Measurements from ENCODE around the gene ACSS1. TPM values are rescaled to one million over a fixed set of nuclear protein-coding genes. Genes with fewer than 3 reads are reported as not detected.

The ACSS1 gene
- total and polyA plus RNA-seq, 2 of the 8 experiments (the other 6 are each of a cell fraction or from before 2014, with no cell fraction given): 2.6 to 3.4 TPM

DNA sequence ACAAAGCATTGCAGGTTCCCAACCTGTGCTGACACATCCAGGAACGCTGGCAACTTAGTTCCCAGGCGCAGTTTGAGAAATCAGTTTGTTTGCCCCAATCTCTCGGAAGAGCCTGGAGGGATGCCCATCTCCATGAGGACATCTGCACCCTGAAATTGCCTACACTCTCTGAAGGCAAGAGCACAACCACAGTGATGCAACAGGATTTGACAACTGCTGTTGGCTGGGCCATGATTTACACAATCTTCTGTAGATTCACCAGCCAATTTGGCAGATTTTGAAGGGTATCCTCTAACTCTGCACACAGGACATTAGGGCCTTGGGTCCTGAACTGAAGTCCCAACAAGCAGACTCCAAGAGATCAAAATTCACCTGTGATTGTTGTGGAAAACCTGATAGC is 68.8 kb downstream of the ACSS1 start:
- H3K79me2 ChIP-seq (ENCODE audit: control insufficient read depth in 1 of 2, insufficient read depth in 2 of 2, low read length in 2 of 2): peaks cover 6 to 69% of the 10 kb centered on the region in 2 experiments
- H2AFZ ChIP-seq (ENCODE audit: low read length): no peak overlapping the region
- H2BK12ac ChIP-seq (ENCODE audit: low read depth, low read length): no peak overlapping the region
- H3K36me3 ChIP-seq (ENCODE audit: control insufficient read depth in 2 of 4, insufficient read depth in 4 of 4, low read length in 3 of 4): no peaks in the 10 kb centered on the region
- 90% methylated on average over 3 of the region's 3 CpGs; no CpG with 5 or more reads in 1 of the 2 experiments for WGBS, 2 experiments (ENCODE audit: extremely low coverage in 1 of 2, insufficient coverage in 1 of 2, insufficient read length in 1 of 2, insufficient replicate concordance in 2 of 2, low coverage in 1 of 2, low lambda C conversion rate in 2 of 2, missing lambda C conversion rate in 1 of 2)
- FAIRE-seq (no peak), DNase-seq (ENCODE audit: low read depth in 1 of 2, low spot score in 2 of 2) (no peak)
- H3K18ac ChIP-seq (ENCODE audit: extremely low read depth, low read length): no peak overlapping the region
- H2BK20ac ChIP-seq (ENCODE audit: low read length): no peak overlapping the region
- no peak overlapping the region; a peak in 1 of 7 replicates for H3K9ac ChIP-seq (replicated peaks in 1 of 4; ENCODE audit: extremely low read depth in 1 of 4, low read depth in 3 of 4, low read length in 3 of 4)
- H4K5ac ChIP-seq (ENCODE audit: insufficient read length, low read depth, low read length): no peak overlapping the region
- H3K56ac ChIP-seq (replicated peaks; ENCODE audit: insufficient read length, low read depth, low read length): no peak overlapping the region
- H3K27me3 ChIP-seq (replicated peaks in 1 of 4; ENCODE audit: control insufficient read depth in 3 of 4, extremely low read depth in 1 of 4, insufficient read depth in 3 of 4, low read length in 3 of 4): no peaks in the 10 kb centered on the region
- no peak overlapping the region for H3K14ac ChIP-seq (ENCODE audit: insufficient read length)
- CTCF ChIA-PET (ENCODE audit: partially characterized antibody): no interaction called here
- H2BK15ac ChIP-seq (ENCODE audit: low read length): no peak overlapping the region
- no peaks in the 10 kb centered on the region for H3K9me3 ChIP-seq (ENCODE audit: insufficient read depth in 2 of 2, low read depth in 1 of 2, low read length in 1 of 2)
- POLR2A ChIA-PET (ENCODE audit: partially characterized antibody): no interaction called here
- no peak overlapping the region for H2BK5ac ChIP-seq (ENCODE audit: low read depth, low read length)
- H4K8ac ChIP-seq (ENCODE audit: extremely low read depth, insufficient read depth, low read length): no peak overlapping the region
- H3K79me1 ChIP-seq (ENCODE audit: low read depth, low read length): peaks cover 10% of the 10 kb centered on the region
- H4K20me1 ChIP-seq (replicated peaks in 1 of 2; ENCODE audit: control insufficient read depth in 1 of 2, insufficient read depth in 2 of 2, low read length in 2 of 2): peaks cover 0 to 6% of the 10 kb centered on the region in 2 experiments
- no peak overlapping the region for H2BK120ac ChIP-seq (replicated peaks; ENCODE audit: low read depth, low read length)
- TF ChIP-seq RXRA (IDR thresholded peaks at IDR 0.05; ENCODE audit: insufficient read depth, low read depth, low read length): no peak
- no peak for TF ChIP-seq EGR1 (IDR thresholded peaks at IDR 0.05; ENCODE audit: borderline replicate concordance, low read depth, low read length)
- TF ChIP-seq SIRT6 (IDR thresholded peaks at IDR 0.05; ENCODE audit: low read length): no peak
- no peak for TF ChIP-seq SRF (IDR thresholded peaks at IDR 0.05; ENCODE audit: low read depth, low read length)
- TF ChIP-seq CREB1 (IDR thresholded peaks at IDR 0.05): no peak
- TF ChIP-seq SP2 (IDR thresholded peaks at IDR 0.05; ENCODE audit: low read length): no peak
- TF ChIP-seq RNF2 (IDR thresholded peaks at IDR 0.05; ENCODE audit: borderline replicate concordance, low read depth, low read length, missing control alignments, poor library complexity, severe bottlenecking): no peak
- TF ChIP-seq POLR2AphosphoS5 (IDR thresholded peaks at IDR 0.05; ENCODE audit: low read depth, low read length): no peak
- TF ChIP-seq KDM4A (IDR thresholded peaks at IDR 0.05; ENCODE audit: low read depth, low read length, severe bottlenecking): no peak
- TF ChIP-seq, protein P1, sequence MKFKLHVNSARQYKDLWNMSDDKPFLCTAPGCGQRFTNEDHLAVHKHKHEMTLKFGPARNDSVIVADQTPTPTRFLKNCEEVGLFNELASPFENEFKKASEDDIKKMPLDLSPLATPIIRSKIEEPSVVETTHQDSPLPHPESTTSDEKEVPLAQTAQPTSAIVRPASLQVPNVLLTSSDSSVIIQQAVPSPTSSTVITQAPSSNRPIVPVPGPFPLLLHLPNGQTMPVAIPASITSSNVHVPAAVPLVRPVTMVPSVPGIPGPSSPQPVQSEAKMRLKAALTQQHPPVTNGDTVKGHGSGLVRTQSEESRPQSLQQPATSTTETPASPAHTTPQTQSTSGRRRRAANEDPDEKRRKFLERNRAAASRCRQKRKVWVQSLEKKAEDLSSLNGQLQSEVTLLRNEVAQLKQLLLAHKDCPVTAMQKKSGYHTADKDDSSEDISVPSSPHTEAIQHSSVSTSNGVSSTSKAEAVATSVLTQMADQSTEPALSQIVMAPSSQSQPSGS (IDR thresholded peaks at IDR 0.05; ENCODE audit: low read length): no peak
- no peak overlapping the region for H2AK5ac ChIP-seq (ENCODE audit: low read depth, low read length)
- no peak overlapping the region for H3K4me2 ChIP-seq (ENCODE audit: insufficient read depth in 1 of 2, low read depth in 2 of 2, low read length in 2 of 2)
- H4K91ac ChIP-seq (replicated peaks; ENCODE audit: insufficient read length, low read length): no peak overlapping the region
- no peak overlapping the region for H3K23ac ChIP-seq (ENCODE audit: insufficient read length)
- H3K4ac ChIP-seq (replicated peaks; ENCODE audit: insufficient read length, low read depth, low read length): no peak overlapping the region
- H3K4me3 ChIP-seq (ENCODE audit: extremely low read depth in 1 of 4, insufficient read depth in 2 of 4, low read depth in 3 of 4, low read length in 4 of 4): no peak overlapping the region
- peaks cover 0 to 7% (median 0%) of the 10 kb centered on the region in 4 experiments; a peak in 1 of 7 replicates for H3K4me1 ChIP-seq (replicated peaks in 1 of 4; ENCODE audit: control insufficient read depth in 3 of 4, insufficient read depth in 4 of 4, low read length in 3 of 4)
- no peak overlapping the region for H3K27ac ChIP-seq (ENCODE audit: low read depth, low read length)
- H3K23me2 ChIP-seq (ENCODE audit: low read depth, low read length): peaks cover 3% of the 10 kb centered on the region
